Activated CD4-positive, alpha-beta memory T cell treated with anti-CD3 and anti-CD28 coated beads for 36 hours (primary cell): ENCODE measurements around the gene EDRF1. TPM values are rescaled to one million over a fixed set of nuclear protein-coding genes. Genes with fewer than 3 reads are reported as not detected.

Experiments used
- CTCF ChIA-PET: fragments of 350-600 bp; sonication (Branson Sonifier 250); formaldehyde crosslinking; loops from one replicate; lab custom pipeline; 2021; ENCODE audit warnings: antibody characterized with exemption, inconsistent platforms; lab: Charles Lee
- POLR2A ChIA-PET: fragments of 350-600 bp; sonication (Branson Sonifier 250); formaldehyde crosslinking; loops from one replicate; lab custom pipeline; 2021; ENCODE audit warnings: antibody characterized with exemption; lab: Charles Lee
- DNase-seq: peaks from one replicate; pipeline ENCODE4 v3.0.0-alpha.2; 2020
- H3K27ac Mint-ChIP-seq: one replicate; pipeline ENCODE4 v1.8.0; 2021; ENCODE audit warnings: mixed read lengths
- H3K27me3 Mint-ChIP-seq: one replicate; pipeline ENCODE4 v1.8.0; 2021; ENCODE audit warnings: mixed read lengths
- H3K36me3 Mint-ChIP-seq: one replicate; pipeline ENCODE4 v1.8.0; 2021; ENCODE audit warnings: mixed read lengths
- H3K4me1 Mint-ChIP-seq: one replicate; pipeline ENCODE4 v1.8.0; 2021; ENCODE audit warnings: low read depth, mixed read lengths
- H3K4me3 Mint-ChIP-seq: one replicate; pipeline ENCODE4 v1.8.0; 2021; ENCODE audit warnings: mild to moderate bottlenecking, mixed read lengths
- H3K9me3 Mint-ChIP-seq: one replicate; pipeline ENCODE4 v1.8.0; 2021; ENCODE audit warnings: mixed read lengths
- intact Hi-C: fragments of 100-400 bp; cut with micrococcal nuclease; formaldehyde crosslinking; loops from one replicate; pipeline ENCODE4 v1.15.1; 2023
- total RNA-seq, 2 experiments: library from RNA; stranded (reverse); gene quantifications; one replicate each; pipeline ENCODE4 v1.2.3, GENCODE V29; 2021

EDRF1 gene
- 10 to 100 TPM; 23.0 to 27.7 TPM for total RNA-seq

- Mint-ChIP-seq H3K27ac (peak within 1 kb of the TSS; percentile 97), H3K4me3 (peak within 1 kb of the TSS; percentile 97), H3K27me3 (no peaks in the 10 kb centered on the region), H3K4me1 (peaks cover 30% of the 10 kb centered on the region), H3K36me3 (peaks cover 28% of the 10 kb centered on the region), H3K9me3 (peaks cover 5% of the 10 kb centered on the region)
- intact Hi-C loops = loop anchor here (1.0 to 5.0 kb wide), 3 partner anchors 104 to 1492 kb away; partner anchors contain the start of genes BCCIP, FANK1 and UROS
- POLR2A ChIA-PET = interaction anchor here (0.9 to 1.0 kb wide), 4 partner anchors 10 to 928 kb away, joined by 3 to 8 read pairs (median 4); partner anchors contain the start of genes BCCIP, EEF1AKMT2 and UROS
- CTCF ChIA-PET = interaction anchor here (1.0 kb wide), 1 partner anchor 1330 kb away, joined by 4 read pairs; no protein-coding TSS in a partner anchor
- DNase-seq = peak; percentile 99
Observed at GRCh38 chr10:125719173-125720001, at the start of gene EDRF1. Gene EDRF1, plus strand, starts transcription at chr10:125719709. Its CDS starts 99 bp downstream, at chr10:125719808.

- no peak for DNase-seq
- Mint-ChIP-seq H3K36me3 (peaks cover 5% of the 10 kb centered on the region), H3K27me3 (peaks cover 17% of the 10 kb centered on the region), H3K9me3 (peaks cover 29% of the 10 kb centered on the region), H3K4me1 (no peaks in the 10 kb centered on the region), H3K4me3 (no peak overlapping the region), H3K27ac (no peak overlapping the region)
- intact Hi-C loops = no loop called here
- POLR2A ChIA-PET = no interaction called here
- CTCF ChIA-PET = no interaction called here
Observed at GRCh38 chr10:125672884-125673283, 46.6 kb upstream of the EDRF1 start.

GRCh38 chr10:125679436-125679835 lies 40.1 kb upstream of the EDRF1 start:
- peaks cover 15% of the 10 kb centered on the region for H3K27me3 Mint-ChIP-seq
- H3K4me3 Mint-ChIP-seq = no peak overlapping the region
- no peak overlapping the region for H3K27ac Mint-ChIP-seq
- H3K4me1 Mint-ChIP-seq = no peaks in the 10 kb centered on the region
- DNase-seq = no peak
- intact Hi-C loops = no loop called here
- peaks cover 5% of the 10 kb centered on the region for H3K36me3 Mint-ChIP-seq
- ChIA-PET CTCF (no interaction called here), POLR2A (interaction anchor here (0.5 kb wide), 1 partner anchor 1717 kb away, joined by 3 read pairs; no protein-coding TSS in a partner anchor)
- peaks cover 26% of the 10 kb centered on the region for H3K9me3 Mint-ChIP-seq

GRCh38 chr10:125683063-125683462 lies 36.4 kb upstream of the EDRF1 start, which contains the start of gene TEX36:
Gene TEX36, minus strand, starts transcription at chr10:125683163. Its CDS starts 174 bp downstream, at chr10:125682989.
- H3K27ac Mint-ChIP-seq = no peak within 1 kb of the TSS
- intact Hi-C loops = no loop called here
- H3K9me3 Mint-ChIP-seq = peaks cover 5% of the 10 kb centered on the region
- H3K4me1 Mint-ChIP-seq = no peaks in the 10 kb centered on the region
- CTCF ChIA-PET = no interaction called here
- peaks cover 8% of the 10 kb centered on the region for H3K27me3 Mint-ChIP-seq
- no peak within 1 kb of the TSS for H3K4me3 Mint-ChIP-seq
- POLR2A ChIA-PET = no interaction called here
- H3K36me3 Mint-ChIP-seq = no peaks in the 10 kb centered on the region
- DNase-seq = no peak

GRCh38 chr10:125683821-125684220 lies 35.7 kb upstream of the EDRF1 start:
- CTCF ChIA-PET = no interaction called here
- H3K4me3 Mint-ChIP-seq = no peak overlapping the region
- no peak for DNase-seq
- H3K4me1 Mint-ChIP-seq = no peaks in the 10 kb centered on the region
- H3K27me3 Mint-ChIP-seq = peaks cover 12% of the 10 kb centered on the region
- H3K27ac Mint-ChIP-seq = no peak overlapping the region
- H3K9me3 Mint-ChIP-seq = no peaks in the 10 kb centered on the region
- intact Hi-C loops = no loop called here
- POLR2A ChIA-PET = no interaction called here
- H3K36me3 Mint-ChIP-seq = no peaks in the 10 kb centered on the region

- intact Hi-C loops = no loop called here
- ChIA-PET POLR2A (no interaction called here), CTCF (no interaction called here)
- Mint-ChIP-seq H3K27me3 (peaks cover 12% of the 10 kb centered on the region), H3K4me1 (no peaks in the 10 kb centered on the region), H3K9me3 (no peaks in the 10 kb centered on the region), H3K36me3 (no peaks in the 10 kb centered on the region), H3K27ac (no peak overlapping the region), H3K4me3 (no peak overlapping the region)
- no peak for DNase-seq
Observed at GRCh38 chr10:125684581-125684980, 34.9 kb upstream of the EDRF1 start.

- ChIA-PET POLR2A (no interaction called here), CTCF (no interaction called here)
- Mint-ChIP-seq H3K27ac (no peak overlapping the region), H3K9me3 (no peaks in the 10 kb centered on the region), H3K4me1 (no peaks in the 10 kb centered on the region), H3K4me3 (no peak overlapping the region), H3K27me3 (peaks cover 4% of the 10 kb centered on the region), H3K36me3 (no peaks in the 10 kb centered on the region)
- intact Hi-C loops = no loop called here
- no peak for DNase-seq
Observed at GRCh38 chr10:125687507-125688185, 31.9 kb upstream of the EDRF1 start.

GRCh38 chr10:125689955-125690569 lies 29.4 kb upstream of the EDRF1 start:
- intact Hi-C loops = no loop called here
- Mint-ChIP-seq H3K4me1 (no peaks in the 10 kb centered on the region), H3K27ac (no peak overlapping the region), H3K36me3 (no peaks in the 10 kb centered on the region), H3K4me3 (no peak overlapping the region), H3K27me3 (peaks cover 5% of the 10 kb centered on the region), H3K9me3 (no peaks in the 10 kb centered on the region)
- ChIA-PET POLR2A (no interaction called here), CTCF (no interaction called here)
- DNase-seq = no peak

- CTCF ChIA-PET = no interaction called here
- DNase-seq = no peak
- Mint-ChIP-seq H3K27ac (no peak overlapping the region), H3K4me1 (no peaks in the 10 kb centered on the region), H3K36me3 (no peaks in the 10 kb centered on the region), H3K4me3 (no peak overlapping the region), H3K9me3 (no peaks in the 10 kb centered on the region), H3K27me3 (peaks cover 7% of the 10 kb centered on the region)
- POLR2A ChIA-PET = no interaction called here
- intact Hi-C loops = no loop called here
Observed at GRCh38 chr10:125691160-125691981, 28.1 kb upstream of the EDRF1 start.

- intact Hi-C loops = no loop called here
- Mint-ChIP-seq H3K36me3 (no peaks in the 10 kb centered on the region), H3K27me3 (peaks cover 7% of the 10 kb centered on the region)
Observed at GRCh38 chr10:125692196-125692595, 27.3 kb upstream of the EDRF1 start.

GRCh38 chr10:125692601-125693523 lies 26.6 kb upstream of the EDRF1 start:
- DNase-seq = no peak
- POLR2A ChIA-PET = no interaction called here
- H3K9me3 Mint-ChIP-seq = no peaks in the 10 kb centered on the region

More at GRCh38 chr10:125692196-125692595, 27.3 kb upstream of the EDRF1 start:
- DNase-seq = no peak
- no peaks in the 10 kb centered on the region for H3K4me1 Mint-ChIP-seq
- ChIA-PET CTCF (no interaction called here), POLR2A (no interaction called here)
- no peaks in the 10 kb centered on the region for H3K9me3 Mint-ChIP-seq
- H3K27ac Mint-ChIP-seq = no peak overlapping the region
- H3K4me3 Mint-ChIP-seq = no peak overlapping the region

More at GRCh38 chr10:125692601-125693523, 26.6 kb upstream of the EDRF1 start:
- Mint-ChIP-seq H3K36me3 (no peaks in the 10 kb centered on the region), H3K4me3 (no peak overlapping the region), H3K27me3 (peaks cover 7% of the 10 kb centered on the region), H3K4me1 (no peaks in the 10 kb centered on the region), H3K27ac (no peak overlapping the region)
- CTCF ChIA-PET = no interaction called here
- intact Hi-C loops = no loop called here
